Measurements from ENCODE around the gene USP10. TPM values are rescaled to one million over a fixed set of nuclear protein-coding genes. Genes with fewer than 3 reads are reported as not detected.

Gene USP10
- total and polyA plus RNA-seq, 2 donors (not counting 1 experiment from before 2014, with no cell fraction given), result 48.6 to 59.1 TPM

- H3K27ac ChIP-seq (ENCODE audit: insufficient read depth, low read length), result no peak overlapping the region
- no peak overlapping the region for H3K4me3 ChIP-seq (replicated peaks in 1 of 4; ENCODE audit: control extremely low read depth in 1 of 4, insufficient read depth in 1 of 4, low read depth in 3 of 4, low read length in 4 of 4)
- no peak overlapping the region for H2AFZ ChIP-seq (ENCODE audit: low read length)
- DNase-seq (ENCODE audit: low read depth in 2 of 2), result no peak
- H3K27me3 ChIP-seq (ENCODE audit: control insufficient read depth, insufficient read depth, low read length), result no peaks in the 10 kb centered on the region
- H3K36me3 ChIP-seq (ENCODE audit: control insufficient read depth, insufficient read depth, low read length), result no peaks in the 10 kb centered on the region
- H3K4me2 ChIP-seq (ENCODE audit: extremely low read depth, insufficient read depth, low read length), result no peak overlapping the region
- H3K4me1 ChIP-seq (ENCODE audit: control insufficient read depth, extremely low read depth, insufficient read depth, low read length), result peaks cover 6% of the 10 kb centered on the region
- no peaks in the 10 kb centered on the region for H3K79me2 ChIP-seq (ENCODE audit: control insufficient read depth, insufficient read depth, low read length)
- no peaks in the 10 kb centered on the region for H3K9me3 ChIP-seq (ENCODE audit: control insufficient read depth, insufficient read depth, low read depth, low read length)
- H4K20me1 ChIP-seq (ENCODE audit: control insufficient read depth, extremely low read depth, insufficient read depth, low read length), result no peaks in the 10 kb centered on the region
- TF ChIP-seq CTCF (conservative IDR thresholded peaks at IDR 0.05 in 1 of 2, IDR thresholded peaks at IDR 0.05 in 1 of 2; ENCODE audit: low read depth in 1 of 2, low read length in 2 of 2) (no peak), EZH2 (IDR thresholded peaks at IDR 0.05; ENCODE audit: low read length, missing control alignments) (no peak)
- H3K9ac ChIP-seq (ENCODE audit: insufficient read depth, low read length), result no peak overlapping the region
Measured at GRCh38 chr16:84788920-84789391, 89.2 kb downstream of the USP10 start.

GRCh38 chr16:84789431-84789830 is 89.6 kb downstream of the USP10 start:
- Histone ChIP-seq H3K79me2 (ENCODE audit: control insufficient read depth, insufficient read depth, low read length) (no peaks in the 10 kb centered on the region), H3K27ac (ENCODE audit: insufficient read depth, low read length) (no peak overlapping the region), H3K9me3 (ENCODE audit: control insufficient read depth, insufficient read depth, low read depth, low read length) (no peaks in the 10 kb centered on the region), H3K9ac (ENCODE audit: insufficient read depth, low read length) (no peak overlapping the region), H3K27me3 (ENCODE audit: control insufficient read depth, insufficient read depth, low read length) (no peaks in the 10 kb centered on the region), H3K4me2 (ENCODE audit: extremely low read depth, insufficient read depth, low read length) (no peak overlapping the region), H3K36me3 (ENCODE audit: control insufficient read depth, insufficient read depth, low read length) (no peaks in the 10 kb centered on the region), H3K4me1 (ENCODE audit: control insufficient read depth, extremely low read depth, insufficient read depth, low read length) (peaks cover 6% of the 10 kb centered on the region), H2AFZ (ENCODE audit: low read length) (no peak overlapping the region), H3K4me3 (replicated peaks in 1 of 4; ENCODE audit: control extremely low read depth in 1 of 4, insufficient read depth in 1 of 4, low read depth in 3 of 4, low read length in 4 of 4) (no peak overlapping the region), H4K20me1 (ENCODE audit: control insufficient read depth, extremely low read depth, insufficient read depth, low read length) (no peaks in the 10 kb centered on the region)
- no peak for DNase-seq (ENCODE audit: low read depth in 2 of 2)
- TF ChIP-seq CTCF (conservative IDR thresholded peaks at IDR 0.05 in 1 of 2, IDR thresholded peaks at IDR 0.05 in 1 of 2; ENCODE audit: low read depth in 1 of 2, low read length in 2 of 2), result no peak
- TF ChIP-seq EZH2 (IDR thresholded peaks at IDR 0.05; ENCODE audit: low read length, missing control alignments), result no peak

GRCh38 chr16:84790301-84790700 is 90.5 kb downstream of the USP10 start:
- no peak for DNase-seq (ENCODE audit: low read depth in 2 of 2)
- no peaks in the 10 kb centered on the region for H3K27me3 ChIP-seq (ENCODE audit: control insufficient read depth, insufficient read depth, low read length)
- no peaks in the 10 kb centered on the region for H3K9me3 ChIP-seq (ENCODE audit: control insufficient read depth, insufficient read depth, low read depth, low read length)
- H3K9ac ChIP-seq (ENCODE audit: insufficient read depth, low read length), result no peak overlapping the region
- H3K4me3 ChIP-seq (replicated peaks in 1 of 4; ENCODE audit: control extremely low read depth in 1 of 4, insufficient read depth in 1 of 4, low read depth in 3 of 4, low read length in 4 of 4), result no peak overlapping the region
- TF ChIP-seq EZH2 (IDR thresholded peaks at IDR 0.05; ENCODE audit: low read length, missing control alignments) (no peak), CTCF (conservative IDR thresholded peaks at IDR 0.05 in 1 of 2, IDR thresholded peaks at IDR 0.05 in 1 of 2; ENCODE audit: low read depth in 1 of 2, low read length in 2 of 2) (no peak)
- H3K4me2 ChIP-seq (ENCODE audit: extremely low read depth, insufficient read depth, low read length), result no peak overlapping the region
- H3K36me3 ChIP-seq (ENCODE audit: control insufficient read depth, insufficient read depth, low read length), result no peaks in the 10 kb centered on the region
- H3K79me2 ChIP-seq (ENCODE audit: control insufficient read depth, insufficient read depth, low read length), result no peaks in the 10 kb centered on the region
- peaks cover 9% of the 10 kb centered on the region for H3K4me1 ChIP-seq (ENCODE audit: control insufficient read depth, extremely low read depth, insufficient read depth, low read length)
- no peak overlapping the region for H3K27ac ChIP-seq (ENCODE audit: insufficient read depth, low read length)
- no peak overlapping the region for H2AFZ ChIP-seq (ENCODE audit: low read length)
- no peaks in the 10 kb centered on the region for H4K20me1 ChIP-seq (ENCODE audit: control insufficient read depth, extremely low read depth, insufficient read depth, low read length)
